ENCODE results near the gene CYP3A4.

CYP3A4 gene

DNA sequence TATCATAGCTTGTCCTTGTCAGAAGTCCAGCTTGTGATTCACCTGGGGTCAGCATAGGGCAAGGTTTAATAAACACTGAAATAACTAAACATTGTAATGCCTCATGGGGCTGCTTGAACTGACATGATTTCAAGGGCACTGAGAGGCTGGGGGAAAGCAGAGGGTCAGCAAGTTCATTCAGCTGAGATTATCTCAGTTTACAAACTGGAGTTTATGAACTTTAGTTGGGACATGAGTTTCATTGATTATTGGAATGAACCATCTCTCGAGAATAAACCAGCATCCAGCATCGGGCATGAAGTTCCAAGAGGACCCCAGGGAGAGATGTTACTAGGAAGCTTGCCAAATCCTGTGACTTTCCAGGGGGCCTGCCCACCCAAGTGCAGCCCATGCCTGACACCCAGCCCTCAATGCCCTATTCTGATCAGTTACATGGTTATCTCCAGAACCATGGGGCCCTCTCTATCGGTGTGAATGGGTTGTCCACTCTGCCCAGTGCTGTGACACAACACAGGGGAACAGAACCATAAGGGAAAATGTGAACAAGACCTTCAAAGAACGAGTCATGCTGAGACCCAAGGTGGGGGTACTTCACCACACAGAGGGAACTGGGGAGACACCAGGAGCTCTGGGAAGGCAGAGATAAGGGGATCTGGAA is 41.1 kb downstream of the CYP3A4 start:
- Histone ChIP-seq H3K4me2 (no peak overlapping the region), H3K27me3 (ENCODE audit: insufficient read depth, low read depth) (no peaks in the 10 kb centered on the region), H2AFZ (ENCODE audit: low read depth) (no peak overlapping the region), H3K27ac (no peak overlapping the region), H3K36me3 (ENCODE audit: insufficient read depth) (no peaks in the 10 kb centered on the region), H3K9ac (no peak overlapping the region), H3K79me2 (ENCODE audit: insufficient read depth, low read depth) (no peaks in the 10 kb centered on the region), H3K4me3 (IDR thresholded peaks at IDR 0.05; ENCODE audit: insufficient read depth, low read depth, low read length) (no peak overlapping the region), H3K4me1 (ENCODE audit: low read depth, poor library complexity, severe bottlenecking) (no peaks in the 10 kb centered on the region), H4K20me1 (ENCODE audit: insufficient read depth) (no peaks in the 10 kb centered on the region)
- TF ChIP-seq, protein P1, sequence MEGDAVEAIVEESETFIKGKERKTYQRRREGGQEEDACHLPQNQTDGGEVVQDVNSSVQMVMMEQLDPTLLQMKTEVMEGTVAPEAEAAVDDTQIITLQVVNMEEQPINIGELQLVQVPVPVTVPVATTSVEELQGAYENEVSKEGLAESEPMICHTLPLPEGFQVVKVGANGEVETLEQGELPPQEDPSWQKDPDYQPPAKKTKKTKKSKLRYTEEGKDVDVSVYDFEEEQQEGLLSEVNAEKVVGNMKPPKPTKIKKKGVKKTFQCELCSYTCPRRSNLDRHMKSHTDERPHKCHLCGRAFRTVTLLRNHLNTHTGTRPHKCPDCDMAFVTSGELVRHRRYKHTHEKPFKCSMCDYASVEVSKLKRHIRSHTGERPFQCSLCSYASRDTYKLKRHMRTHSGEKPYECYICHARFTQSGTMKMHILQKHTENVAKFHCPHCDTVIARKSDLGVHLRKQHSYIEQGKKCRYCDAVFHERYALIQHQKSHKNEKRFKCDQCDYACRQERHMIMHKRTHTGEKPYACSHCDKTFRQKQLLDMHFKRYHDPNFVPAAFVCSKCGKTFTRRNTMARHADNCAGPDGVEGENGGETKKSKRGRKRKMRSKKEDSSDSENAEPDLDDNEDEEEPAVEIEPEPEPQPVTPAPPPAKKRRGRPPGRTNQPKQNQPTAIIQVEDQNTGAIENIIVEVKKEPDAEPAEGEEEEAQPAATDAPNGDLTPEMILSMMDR (conservative IDR thresholded peaks at IDR 0.05; ENCODE audit: low read depth, low read length), result no peak

DNA sequence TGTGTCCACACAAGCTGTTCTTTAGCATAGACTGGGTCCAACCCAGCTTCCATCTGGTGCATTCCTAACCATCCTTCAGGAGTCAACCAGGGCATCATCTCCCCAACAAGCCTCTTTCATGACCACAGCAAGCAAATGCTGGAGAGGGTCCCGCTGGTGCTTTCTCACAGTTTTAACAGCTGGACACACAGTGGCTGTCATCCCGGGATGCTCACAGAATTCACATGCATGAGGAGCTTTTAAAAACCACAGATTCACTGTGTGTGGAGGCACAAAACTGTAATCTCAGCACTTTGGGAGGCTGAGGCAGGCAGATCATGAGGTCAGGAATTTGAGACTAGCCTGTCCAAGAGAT is 42.6 kb downstream of the CYP3A4 start:
- H3K27me3 ChIP-seq (ENCODE audit: insufficient read depth, low read depth), result no peaks in the 10 kb centered on the region
- TF ChIP-seq, protein P1 (conservative IDR thresholded peaks at IDR 0.05; ENCODE audit: low read depth, low read length), result no peak
- no peaks in the 10 kb centered on the region for H4K20me1 ChIP-seq (ENCODE audit: insufficient read depth)
- no peak overlapping the region for H3K4me2 ChIP-seq
- no peak overlapping the region for H3K9ac ChIP-seq
- no peak overlapping the region for H2AFZ ChIP-seq (ENCODE audit: low read depth)
- no peak overlapping the region for H3K4me3 ChIP-seq (IDR thresholded peaks at IDR 0.05; ENCODE audit: insufficient read depth, low read depth, low read length)
- H3K36me3 ChIP-seq (ENCODE audit: insufficient read depth), result no peaks in the 10 kb centered on the region
- H3K79me2 ChIP-seq (ENCODE audit: insufficient read depth, low read depth), result no peaks in the 10 kb centered on the region
- H3K4me1 ChIP-seq (ENCODE audit: low read depth, poor library complexity, severe bottlenecking), result no peaks in the 10 kb centered on the region
- H3K27ac ChIP-seq, result no peak overlapping the region

DNA sequence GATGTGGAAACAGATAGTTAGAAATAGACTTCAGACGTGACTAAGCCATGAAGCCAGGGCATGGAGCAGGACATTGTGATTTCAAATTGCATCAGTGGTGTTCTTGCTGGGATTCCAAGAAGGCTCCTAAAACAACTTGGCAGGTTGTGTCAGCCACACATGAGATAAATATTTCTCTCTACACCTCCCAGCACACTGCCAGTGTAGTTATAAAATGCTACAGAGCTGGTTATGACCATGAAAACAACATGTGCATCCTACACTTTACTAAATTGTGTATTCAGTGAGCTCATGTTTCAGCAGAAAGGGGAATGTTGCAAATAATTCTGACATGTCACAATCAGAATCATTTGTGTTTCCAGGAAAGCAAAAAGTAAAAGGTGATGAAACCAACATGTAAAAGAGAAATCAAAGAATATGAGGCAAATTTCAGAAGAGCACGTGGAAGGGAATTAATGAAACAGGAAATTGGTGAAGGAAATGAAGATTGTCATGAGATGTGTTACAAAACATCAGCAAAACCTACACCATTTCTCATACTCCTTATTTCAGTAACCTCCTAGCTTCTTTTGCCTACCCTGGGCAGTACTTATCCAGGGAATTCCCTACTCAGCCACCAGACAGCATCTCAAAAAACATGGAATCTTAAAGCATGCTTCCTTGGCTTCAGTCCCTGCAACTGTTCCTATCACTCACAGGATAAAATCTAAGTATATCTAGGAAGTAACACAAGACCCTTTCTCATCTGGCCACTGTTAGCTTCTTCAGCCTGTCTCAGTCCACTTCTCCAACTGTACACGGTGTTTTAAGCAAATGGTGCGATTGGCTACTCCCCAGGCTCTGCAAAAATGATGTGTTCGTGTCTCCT is 43.2 kb downstream of the CYP3A4 start:
- no peak overlapping the region for H3K4me3 ChIP-seq (IDR thresholded peaks at IDR 0.05; ENCODE audit: insufficient read depth, low read depth, low read length)
- TF ChIP-seq, protein P1 (conservative IDR thresholded peaks at IDR 0.05; ENCODE audit: low read depth, low read length), result no peak
- no peaks in the 10 kb centered on the region for H4K20me1 ChIP-seq (ENCODE audit: insufficient read depth)
- H3K36me3 ChIP-seq (ENCODE audit: insufficient read depth), result no peaks in the 10 kb centered on the region
- H3K4me2 ChIP-seq, result no peak overlapping the region
- no peak overlapping the region for H2AFZ ChIP-seq (ENCODE audit: low read depth)
- H3K9ac ChIP-seq, result no peak overlapping the region
- no peaks in the 10 kb centered on the region for H3K4me1 ChIP-seq (ENCODE audit: low read depth, poor library complexity, severe bottlenecking)
- H3K27me3 ChIP-seq (ENCODE audit: insufficient read depth, low read depth), result no peaks in the 10 kb centered on the region
- H3K79me2 ChIP-seq (ENCODE audit: insufficient read depth, low read depth), result no peaks in the 10 kb centered on the region
- H3K27ac ChIP-seq, result no peak overlapping the region

DNA sequence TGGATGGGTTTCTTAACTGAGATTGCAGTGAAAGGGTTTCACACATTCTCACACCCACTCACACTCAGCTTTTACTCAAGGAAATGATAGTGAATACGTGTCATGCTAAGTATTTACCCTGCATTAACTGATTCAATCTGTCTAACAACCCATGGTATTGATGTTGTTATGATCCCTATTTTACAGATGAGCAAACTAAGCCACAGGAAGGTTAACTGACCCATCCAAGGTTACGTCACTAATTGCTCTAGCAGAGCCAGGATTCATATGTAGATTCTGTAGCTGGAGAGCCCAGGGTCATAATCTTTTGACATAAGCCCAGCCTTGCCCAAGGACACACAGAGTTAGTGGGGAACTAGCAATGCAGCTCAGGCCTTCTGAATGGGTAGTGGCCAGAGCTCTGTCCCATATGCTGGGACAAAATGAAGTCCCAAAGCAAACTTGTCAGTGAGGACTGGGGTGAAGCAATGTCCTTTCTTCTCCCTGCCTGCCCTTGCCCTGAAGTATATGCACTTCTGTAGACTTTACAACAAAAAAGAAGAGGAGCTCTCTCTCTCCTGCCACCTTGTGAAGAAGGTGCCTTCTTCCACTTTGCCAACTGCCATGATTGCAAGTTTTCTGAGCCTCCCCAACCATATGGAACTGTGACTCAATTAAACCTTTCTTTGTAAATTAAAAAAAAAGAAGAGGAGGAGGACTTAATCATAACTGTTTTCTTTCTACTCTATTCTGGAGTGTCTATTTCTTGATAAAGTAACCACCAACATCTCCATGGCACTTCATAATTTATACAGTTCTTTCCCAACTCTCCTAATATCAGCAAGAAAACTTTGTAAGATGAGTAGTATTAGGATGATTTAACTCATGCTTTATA is 44.0 kb downstream of the CYP3A4 start:
- TF ChIP-seq, protein P1 (conservative IDR thresholded peaks at IDR 0.05; ENCODE audit: low read depth, low read length), result no peak
- H3K27me3 ChIP-seq (ENCODE audit: insufficient read depth, low read depth), result no peaks in the 10 kb centered on the region
- H3K9ac ChIP-seq, result no peak overlapping the region
- H3K4me2 ChIP-seq, result no peak overlapping the region
- H3K36me3 ChIP-seq (ENCODE audit: insufficient read depth), result no peaks in the 10 kb centered on the region
- H3K79me2 ChIP-seq (ENCODE audit: insufficient read depth, low read depth), result no peaks in the 10 kb centered on the region
- H3K4me1 ChIP-seq (ENCODE audit: low read depth, poor library complexity, severe bottlenecking), result no peaks in the 10 kb centered on the region
- no peak overlapping the region for H3K27ac ChIP-seq
- H4K20me1 ChIP-seq (ENCODE audit: insufficient read depth), result no peaks in the 10 kb centered on the region
- H3K4me3 ChIP-seq (IDR thresholded peaks at IDR 0.05; ENCODE audit: insufficient read depth, low read depth, low read length), result no peak overlapping the region
- H2AFZ ChIP-seq (ENCODE audit: low read depth), result no peak overlapping the region

Data from KMS-11 (cell line).